ENCODE results near the gene OVCA2.
A peak's percentile ranks its signal among the peaks of the same experiment; 100 is the strongest.

GRCh38 chr17:2053380-2054261, 11.8 kb downstream of the OVCA2 start:
- TF ChIP-seq CTCF (IDR thresholded peaks at IDR 0.05; ENCODE audit: low read depth, low read length, missing input control) = peak; percentile 31
- TF ChIP-seq TAF1 (conservative IDR thresholded peaks at IDR 0.05) = no peak
- TF ChIP-seq HNF4A (conservative IDR thresholded peaks at IDR 0.05) = no peak
- TF ChIP-seq EGR1 (IDR thresholded peaks at IDR 0.05; ENCODE audit: low read depth in 2 of 2) = no peak
- no peak for TF ChIP-seq JUND (IDR thresholded peaks at IDR 0.05)
- no peak for TF ChIP-seq REST (IDR thresholded peaks at IDR 0.05)

Data from liver (tissue), 3 donors.